IPS DF 19.7 (cell line): Measurements from ENCODE around the gene PPP1R12B.
"Not testable (repeated sequence)": the region's sequence is repeated elsewhere in the genome, so short reads cannot be mapped to it uniquely, and the experiment has no call there.

Source experiments
- DNase-seq: peaks from one replicate; pipeline ENCODE4 v3.0.0-alpha.2; 2013; ENCODE audit warnings: low read depth, low spot score

The PPP1R12B gene

DNA sequence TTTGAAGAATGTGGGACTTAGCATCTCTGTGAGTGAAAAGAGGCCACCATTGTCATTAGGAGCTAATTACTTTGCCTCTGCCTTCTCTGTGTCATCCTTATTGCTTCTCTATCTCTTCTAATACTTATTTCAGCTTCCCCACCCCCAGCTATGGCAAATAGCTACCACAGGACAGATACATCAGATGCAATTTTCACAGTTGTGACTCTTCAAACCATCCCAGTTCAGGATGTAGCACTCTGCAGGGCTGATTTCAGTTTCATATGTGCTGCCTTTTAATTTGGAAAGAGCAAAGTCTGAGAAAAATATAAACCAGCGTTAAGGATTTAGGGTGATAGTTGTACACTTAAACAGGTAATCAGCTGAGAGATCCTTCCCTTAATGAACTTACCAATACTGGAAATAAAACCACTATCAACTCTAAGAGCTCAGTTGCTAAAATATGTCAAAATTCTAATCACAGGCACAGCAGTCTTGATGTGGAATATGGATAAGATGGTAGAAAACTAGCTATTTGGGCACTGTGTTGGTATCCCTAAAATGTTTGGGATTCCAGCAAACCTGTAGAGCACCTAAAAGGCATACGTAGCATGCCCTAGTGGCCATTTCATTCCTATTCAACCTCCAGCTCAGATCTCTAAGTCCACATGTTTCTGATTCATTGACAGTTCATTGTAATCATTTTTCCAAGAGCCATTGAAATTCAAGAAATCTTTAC is 213.4 kb downstream of the PPP1R12B start:
- no peak for DNase-seq

DNA sequence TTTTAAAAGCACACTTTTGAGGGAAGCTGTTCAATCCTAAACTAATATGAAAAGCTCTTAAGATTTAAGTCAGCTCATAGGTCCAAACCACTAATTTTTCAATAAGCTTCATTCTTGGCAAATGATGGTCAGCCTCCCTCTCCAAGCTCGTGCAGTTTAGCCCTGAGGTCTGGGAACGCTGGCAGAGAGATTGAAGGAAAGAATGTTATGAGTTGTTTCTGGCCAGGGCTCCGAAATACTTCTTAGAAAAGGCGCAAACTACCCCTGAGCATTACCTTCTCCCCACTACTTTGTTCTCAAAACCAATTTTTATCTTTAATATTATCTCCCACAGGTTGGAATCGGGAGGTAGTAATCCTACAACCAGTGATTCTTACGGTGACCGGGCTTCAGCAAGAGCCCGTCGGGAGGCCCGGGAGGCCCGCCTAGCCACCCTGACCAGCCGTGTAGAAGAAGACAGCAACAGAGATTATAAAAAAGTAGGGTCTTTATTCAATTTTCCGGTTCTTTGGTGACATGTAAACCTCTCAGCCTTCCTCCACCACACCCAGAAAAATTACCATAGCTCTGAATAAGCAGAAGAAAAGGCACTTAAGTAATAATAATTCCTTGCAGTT is 214.1 kb downstream of the PPP1R12B start:
- DNase-seq, result no peak

DNA sequence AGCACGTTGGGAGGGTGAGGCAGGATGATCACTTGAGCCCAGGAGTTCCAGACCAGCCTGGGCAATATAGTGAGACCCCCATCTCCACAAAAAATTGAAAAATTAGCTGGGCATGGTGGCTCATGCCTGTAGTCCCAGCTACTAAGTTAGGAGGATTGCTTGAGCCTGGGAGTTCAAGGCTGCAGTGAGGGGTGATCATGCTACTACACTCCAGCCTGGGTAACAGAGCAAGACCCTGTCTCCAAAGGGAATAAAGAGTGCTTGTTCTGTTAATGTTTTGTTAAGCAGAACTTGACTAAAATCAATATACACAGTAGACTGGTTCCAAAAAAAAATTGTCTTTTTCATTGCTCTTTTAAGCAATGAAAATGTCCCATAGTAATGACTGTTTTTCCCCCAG is 215.3 kb downstream of the PPP1R12B start:
- DNase-seq, result no peak

DNA sequence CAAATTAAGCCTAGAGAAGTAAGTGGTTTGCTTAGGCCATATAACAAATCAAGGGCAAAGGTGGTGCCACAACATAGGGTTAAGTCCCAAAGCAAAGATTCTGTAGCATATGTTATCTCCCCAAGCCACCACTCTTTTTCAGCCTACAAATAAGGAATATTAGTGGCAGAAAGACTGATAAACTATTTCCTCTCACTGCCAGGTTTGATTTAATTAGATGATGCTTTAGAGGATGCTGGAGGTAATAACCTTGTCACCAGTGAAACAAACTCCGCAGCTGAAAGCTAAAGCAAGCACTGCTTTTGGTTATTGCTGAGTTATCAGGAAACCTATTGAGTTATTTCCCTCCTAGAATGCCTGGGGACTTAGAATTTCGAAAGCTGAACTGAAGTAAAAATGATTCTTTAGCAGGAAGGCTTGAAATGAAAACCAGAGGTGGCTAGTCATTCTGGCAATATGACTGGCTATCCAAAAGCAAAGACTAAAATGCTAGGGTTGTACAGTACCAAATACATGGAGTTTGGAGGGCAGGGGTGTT is 216.5 kb downstream of the PPP1R12B start:
- no peak for DNase-seq

DNA sequence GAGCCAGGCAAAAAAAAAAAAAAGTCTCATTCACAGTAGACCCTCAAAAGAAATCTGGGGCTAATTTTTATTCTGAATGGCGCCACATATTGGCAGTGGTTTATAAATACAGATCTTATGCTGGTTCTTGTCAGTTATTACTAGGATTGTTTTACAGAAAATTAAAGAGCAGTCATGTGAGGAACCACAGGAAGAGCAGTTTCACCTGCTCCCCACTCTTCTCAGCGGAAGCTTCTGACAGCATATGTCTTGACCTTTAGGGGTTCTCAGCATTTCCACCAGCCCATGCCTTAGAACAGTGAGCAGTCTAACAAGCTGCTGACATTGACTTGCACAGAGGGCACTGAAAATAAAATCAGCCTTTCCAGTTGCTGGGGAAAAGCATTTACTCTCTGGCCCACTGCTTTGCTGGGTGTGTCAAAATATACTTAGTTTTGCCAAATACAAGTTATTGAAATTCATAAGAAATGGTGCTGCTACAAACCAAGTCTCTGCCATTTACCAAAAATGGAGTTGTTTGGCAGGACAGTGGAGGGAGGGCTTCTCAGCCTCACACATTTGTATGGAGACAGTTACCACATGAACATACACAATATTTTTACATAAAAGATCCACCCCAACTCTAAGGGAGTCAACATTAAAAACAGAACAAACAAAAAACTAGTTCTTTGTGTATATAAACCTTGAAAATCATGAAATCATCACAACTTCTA is 217.5 kb downstream of the PPP1R12B start:
- DNase-seq, result no peak

DNA sequence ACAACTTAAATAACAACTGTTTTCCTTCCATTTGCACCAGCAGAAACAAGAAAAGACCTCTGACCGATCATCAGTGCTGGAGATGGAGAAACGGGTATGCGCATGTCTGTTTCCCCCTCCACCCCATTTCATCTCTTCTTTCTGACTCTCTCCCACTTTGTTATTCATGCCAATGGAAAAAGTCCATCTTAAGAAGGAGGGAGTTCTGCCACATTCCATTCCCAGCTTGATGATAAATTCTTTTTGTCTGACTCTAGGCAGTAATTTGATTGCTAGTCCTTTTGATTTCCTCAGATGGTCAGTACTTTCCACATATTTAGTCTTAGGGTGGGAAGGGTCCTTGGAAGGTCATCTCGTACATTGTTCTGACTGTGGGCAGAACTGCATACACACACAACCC is 219.2 kb downstream of the PPP1R12B start:
- DNase-seq, result peak; percentile 82

DNA sequence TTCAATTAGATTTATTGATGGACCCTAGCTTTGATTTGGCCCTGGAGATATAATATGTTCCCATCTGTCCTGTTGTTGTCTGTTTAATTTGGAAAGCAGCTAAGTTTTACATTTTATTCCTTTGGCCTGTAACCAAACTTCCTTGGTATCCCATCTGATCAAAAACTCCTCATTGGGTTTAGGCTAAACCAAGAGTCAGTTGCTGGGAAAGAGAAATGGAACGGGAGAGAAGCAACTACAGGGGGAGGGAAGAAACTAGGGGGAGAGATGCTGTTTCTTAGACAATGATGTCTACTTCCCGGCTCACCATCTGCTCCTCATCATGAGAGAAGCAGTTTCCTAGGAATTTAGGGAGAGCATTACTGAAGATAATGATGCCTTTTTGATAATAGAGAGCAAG is 219.9 kb downstream of the PPP1R12B start:
- DNase-seq, result no peak

DNA sequence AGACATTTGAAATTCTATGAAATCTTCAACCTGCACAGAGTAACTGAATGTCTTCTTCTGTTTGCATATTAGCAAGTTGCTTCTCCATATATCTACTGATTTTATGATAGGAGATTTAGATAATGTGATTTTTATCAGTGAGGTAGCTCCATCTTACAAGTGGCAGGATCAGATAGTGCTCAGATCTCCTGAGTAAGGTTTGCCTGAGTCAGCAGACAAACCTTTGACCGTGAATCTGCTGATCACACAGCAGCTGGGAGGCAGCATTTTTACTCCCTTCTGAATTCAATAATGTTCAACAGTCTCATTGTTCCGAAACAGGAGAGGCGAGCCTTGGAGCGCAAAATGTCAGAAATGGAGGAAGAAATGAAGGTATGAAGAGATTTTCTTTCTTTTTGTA is 220.3 kb downstream of the PPP1R12B start:
- DNase-seq, result no peak

DNA sequence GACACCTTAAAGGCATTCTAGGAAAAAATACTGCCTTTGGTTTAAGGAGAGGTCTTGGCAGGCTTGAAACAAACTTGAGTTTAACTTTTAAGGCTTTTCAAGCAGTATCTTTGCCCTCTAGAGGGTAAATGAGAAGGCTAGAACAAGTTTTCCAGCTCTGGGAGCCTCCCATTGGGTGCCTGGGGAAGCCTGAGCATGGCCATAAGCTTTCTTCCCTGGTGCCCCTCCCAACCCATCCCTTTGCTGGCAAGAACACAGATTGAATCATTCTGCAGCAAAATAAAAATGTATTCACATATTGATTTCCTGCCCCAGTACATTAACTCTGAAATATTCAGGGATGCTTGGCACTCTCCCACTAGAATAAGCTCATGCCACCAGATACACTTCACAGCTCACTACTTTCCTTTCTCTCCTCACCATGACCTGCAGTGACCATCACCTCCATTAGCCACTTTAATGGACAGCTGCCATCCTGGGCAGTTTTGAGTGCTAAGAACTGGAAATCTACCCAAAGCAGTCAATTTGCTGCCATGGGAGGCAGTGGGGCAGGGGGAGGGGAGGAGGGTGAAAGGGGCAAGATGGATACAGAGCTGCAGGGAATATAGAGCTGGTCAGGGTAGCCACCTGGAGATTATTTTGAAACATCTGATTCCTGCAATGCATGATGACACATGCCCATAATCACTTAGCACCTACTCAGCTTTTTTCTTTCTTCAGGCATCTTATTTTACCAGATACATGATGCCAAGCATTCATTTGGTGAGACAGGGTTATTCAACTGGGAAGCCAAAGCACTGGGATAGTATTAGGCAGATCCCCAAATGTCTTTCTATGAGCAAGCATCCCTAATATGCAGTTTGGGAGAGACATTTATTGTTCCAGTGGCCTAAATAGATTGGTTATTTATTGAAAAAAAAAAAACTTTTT is 221.2 kb downstream of the PPP1R12B start:
- DNase-seq, result no peak

DNA sequence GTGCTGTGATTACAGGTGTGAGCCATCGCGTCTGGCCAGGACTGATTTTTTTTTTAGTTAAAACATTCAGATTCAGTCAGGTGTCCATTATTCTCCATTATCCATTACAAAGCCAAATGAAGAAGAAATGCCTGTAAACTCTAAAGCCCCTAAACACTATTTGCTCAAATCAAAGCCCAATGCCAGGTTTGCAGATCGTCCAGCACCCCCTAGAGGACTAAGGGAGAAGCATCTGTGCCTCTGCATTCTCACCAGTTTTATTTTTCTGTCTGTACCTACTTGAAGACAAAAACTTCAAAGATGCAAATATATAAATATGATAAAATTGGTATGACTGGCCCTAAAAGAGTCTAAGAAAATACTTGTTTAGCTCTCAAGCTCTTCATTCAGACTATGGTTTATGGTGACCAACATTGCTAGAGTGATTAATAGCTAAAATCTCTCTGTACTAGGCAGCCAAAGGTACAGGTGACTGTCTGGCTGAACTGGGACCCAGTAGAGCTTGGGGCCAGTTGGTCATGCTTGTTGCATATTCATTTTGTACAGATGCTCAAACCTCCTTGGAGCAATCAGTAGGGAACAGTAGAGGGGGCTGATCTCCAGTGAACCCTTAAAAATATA is 223.3 kb downstream of the PPP1R12B start:
- DNase-seq, result no peak

DNA sequence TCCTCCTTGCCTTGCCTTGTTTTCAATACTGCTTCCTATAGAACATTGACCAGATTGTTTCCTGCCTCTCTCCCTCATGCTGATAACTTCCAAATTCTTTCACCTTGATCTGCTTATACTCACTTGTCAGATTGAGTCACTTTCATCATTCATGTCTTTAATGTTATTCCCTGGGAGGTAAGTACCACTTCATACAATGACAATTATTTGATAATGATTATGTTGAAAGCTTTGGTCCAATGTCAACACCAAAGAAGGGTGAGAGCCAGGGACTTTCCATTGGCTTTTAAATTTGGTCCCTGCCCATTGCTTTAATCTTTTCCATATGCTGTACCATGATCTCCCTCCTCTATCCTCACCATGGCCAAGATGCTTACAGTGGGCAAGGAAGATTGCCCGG is 224.4 kb downstream of the PPP1R12B start:
- DNase-seq, result no peak

DNA sequence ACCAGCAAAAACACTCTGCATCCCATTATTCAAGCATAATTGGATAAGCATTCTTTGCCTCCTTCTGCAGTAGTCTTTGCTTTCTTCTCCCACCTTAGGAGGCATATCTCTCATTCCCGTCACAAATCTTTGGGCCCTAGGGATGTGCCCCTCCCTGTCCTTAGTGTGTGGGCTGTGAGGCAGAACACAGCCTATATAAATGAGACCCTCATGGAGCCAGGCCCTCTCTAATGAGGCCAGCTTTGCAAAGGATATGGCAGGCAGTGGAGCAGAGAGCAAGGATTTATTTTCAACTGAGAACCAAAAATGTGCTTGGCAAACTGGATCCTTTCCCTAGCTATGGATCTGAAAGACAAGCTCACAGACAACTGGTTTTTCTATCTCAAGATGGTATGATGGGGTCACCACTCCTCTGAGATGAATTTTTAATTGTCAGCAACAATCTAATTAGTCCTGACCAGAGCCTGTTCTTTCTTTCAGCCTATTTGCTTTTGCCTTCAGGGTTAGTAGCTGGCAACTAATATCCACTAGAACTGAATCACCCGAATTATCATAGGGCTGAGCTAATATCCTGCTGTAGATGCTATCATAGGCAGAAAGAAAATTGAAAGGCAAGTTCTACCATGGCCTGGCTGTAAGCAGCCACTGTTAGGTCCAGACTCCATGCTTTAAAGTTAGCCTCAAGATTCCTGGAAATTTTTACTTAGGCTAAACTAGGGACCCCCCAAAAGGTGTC is 227.6 kb downstream of the PPP1R12B start:
- DNase-seq, result no peak

DNA sequence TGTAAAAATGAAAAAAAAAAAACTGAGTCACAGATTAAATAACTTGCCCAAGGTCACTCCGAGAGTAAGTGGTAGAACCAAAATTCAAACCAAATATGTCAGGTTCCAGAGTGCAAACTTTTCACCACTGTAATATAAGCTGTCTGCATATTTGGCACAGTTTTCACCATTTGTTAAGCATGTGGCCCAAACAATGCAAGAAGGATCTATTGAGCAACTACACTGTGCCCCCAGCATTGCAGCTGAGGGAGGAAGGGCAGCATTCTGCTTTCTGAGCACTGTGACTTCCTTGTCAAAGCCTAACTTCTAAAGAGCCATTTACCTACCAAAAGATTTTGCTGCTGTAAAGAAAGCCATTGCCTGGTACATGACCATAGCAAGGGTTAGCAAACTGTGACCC is 228.3 kb downstream of the PPP1R12B start:
- no peak for DNase-seq

DNA sequence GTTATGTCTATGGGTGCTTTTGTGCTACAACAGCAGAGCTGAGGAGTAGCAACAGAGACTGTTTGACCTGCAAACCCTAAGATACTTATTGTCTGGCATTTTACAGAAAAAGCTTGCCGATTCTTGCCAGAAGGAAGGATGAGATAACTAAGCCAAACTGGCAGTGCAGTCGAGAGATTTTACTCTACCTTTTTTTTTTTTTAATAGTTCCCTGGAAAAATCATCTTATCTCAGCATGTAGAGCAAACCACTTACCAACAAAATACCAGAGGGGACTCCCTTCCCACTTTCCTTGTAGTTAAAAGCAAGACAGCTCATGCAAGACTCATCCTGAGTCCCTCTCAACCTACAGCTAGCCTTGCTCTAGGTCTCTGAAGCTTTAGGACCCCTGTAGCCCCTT is 228.9 kb downstream of the PPP1R12B start:
- no peak for DNase-seq

DNA sequence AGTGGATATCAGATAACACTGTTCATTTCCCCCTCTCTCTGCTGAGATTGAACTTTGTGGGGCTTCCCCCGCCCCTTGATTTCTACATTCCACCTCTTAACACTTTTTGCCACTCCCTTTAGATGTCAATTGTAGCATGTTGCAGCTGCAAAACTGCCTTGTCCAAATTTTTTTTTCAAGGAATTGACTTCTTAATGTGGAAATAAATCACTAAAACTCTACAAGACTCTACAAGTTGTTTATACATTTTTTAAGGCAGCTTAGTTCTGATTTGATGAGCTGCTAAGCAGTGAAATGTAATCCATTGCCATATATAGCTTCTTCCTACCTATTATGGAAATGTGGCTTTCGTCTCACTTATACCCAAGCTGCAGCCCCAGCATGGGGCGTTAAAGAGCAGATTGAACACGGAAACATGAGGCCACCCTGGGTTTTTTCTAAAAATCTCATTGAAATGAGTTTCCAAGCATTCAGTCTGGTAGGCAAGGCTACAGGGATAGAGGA is 229.6 kb downstream of the PPP1R12B start:
- DNase-seq, result no peak

DNA sequence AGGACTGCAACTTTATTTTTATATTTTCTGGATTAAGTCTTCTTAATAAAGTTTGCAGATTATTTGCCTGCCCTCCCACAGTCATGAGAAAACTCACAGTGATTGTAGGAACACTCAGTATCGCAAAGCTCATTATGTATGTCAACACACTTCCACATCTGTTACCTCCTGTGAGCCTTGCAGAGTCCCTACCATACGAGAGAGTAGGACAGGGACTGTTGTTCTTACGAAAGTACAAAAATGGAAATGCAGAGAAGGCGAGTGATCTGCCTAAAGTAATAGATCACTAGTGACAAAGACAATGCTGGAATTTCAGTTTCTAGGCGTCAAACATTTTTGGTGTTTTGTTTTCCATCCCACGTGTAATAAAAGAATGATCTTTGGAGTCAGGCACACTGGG is 230.1 kb downstream of the PPP1R12B start:
- DNase-seq, result no peak

DNA sequence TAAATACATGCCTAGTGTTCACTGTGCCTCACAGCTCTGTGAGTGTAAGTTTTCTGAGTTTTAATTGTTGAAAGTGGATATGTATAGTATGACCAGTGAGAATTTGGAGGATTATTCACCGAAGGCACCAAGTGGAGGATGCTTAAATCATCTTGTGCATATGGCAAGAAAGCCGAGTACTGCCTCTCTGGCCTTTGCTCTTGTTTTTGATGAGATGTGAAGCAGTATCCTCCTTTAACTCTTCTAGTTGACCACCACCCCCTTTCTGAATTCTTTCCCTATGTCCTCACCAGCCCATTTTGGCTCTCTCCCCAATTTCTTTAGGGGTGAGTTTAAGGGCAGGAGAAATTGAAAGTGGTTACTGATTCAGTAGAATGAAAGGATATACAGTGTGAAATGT is 231.3 kb downstream of the PPP1R12B start:
- no peak for DNase-seq

DNA sequence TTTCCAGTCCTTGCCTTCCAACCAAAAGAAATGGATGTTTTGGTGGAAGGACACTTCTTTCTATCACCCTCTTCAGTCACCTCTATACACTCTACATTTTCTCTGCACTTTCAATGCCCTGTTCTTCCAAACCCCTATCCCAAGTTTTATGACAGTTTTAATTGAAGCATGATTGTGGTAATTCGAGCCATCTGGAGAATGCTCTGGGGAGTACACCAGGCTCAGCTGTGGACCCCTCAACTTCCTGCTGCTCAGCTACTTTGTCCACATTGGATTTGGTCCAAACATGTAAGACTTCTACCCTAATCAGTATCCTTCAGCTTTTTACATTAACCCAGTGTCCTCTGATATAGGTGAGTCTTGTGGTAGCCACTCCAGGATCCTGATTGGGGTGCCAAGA is 232.1 kb downstream of the PPP1R12B start:
- DNase-seq, result no peak

DNA sequence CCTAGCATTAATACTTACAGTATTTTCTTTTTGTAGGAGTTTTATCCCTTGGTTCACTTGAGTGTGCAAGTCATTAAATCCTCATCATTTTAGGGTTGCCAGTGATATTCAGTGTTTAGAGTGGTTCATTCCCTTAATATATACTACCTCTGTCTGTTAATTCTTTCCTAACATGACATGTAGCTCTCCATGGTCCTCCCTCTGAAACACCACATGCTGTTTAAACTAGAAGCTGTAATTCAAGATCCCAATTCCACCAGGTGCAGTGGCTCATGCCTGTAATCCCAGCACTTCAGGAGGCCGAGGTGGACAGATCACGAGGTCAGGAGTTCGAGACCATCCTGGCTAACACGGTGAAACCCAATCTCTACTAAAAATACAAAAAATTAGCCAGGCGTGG is 233.9 kb downstream of the PPP1R12B start:
- not testable (repeated sequence) for DNase-seq
